PFSK-1 (cell line): ENCODE data around the gene PALLD.

Experiments used
- POLR2AphosphoS5 ChIP-seq: IDR thresholded peaks from 2 replicates; pipeline ENCODE4 v1.6.1; 2012; ENCODE audit warnings: low read depth, mild to moderate bottlenecking, control low read depth, low read length, moderate library complexity
- SIN3A ChIP-seq: IDR thresholded peaks from 2 replicates; pipeline ENCODE4 v1.6.1; 2012; ENCODE audit warnings: mild to moderate bottlenecking, low read length, moderate library complexity, borderline replicate concordance; ENCODE audit not compliant: insufficient read depth
- TAF1 ChIP-seq: IDR thresholded peaks from 2 replicates; pipeline ENCODE4 v1.6.1; 2012; ENCODE audit warnings: low read length, control low read depth, borderline replicate concordance; ENCODE audit not compliant: insufficient read depth
- TF ChIP-seq, protein P1 (sequence below), 2 experiments: IDR thresholded peaks; 2 replicates each; pipeline versions ENCODE4 v1.6.1 to v1.8.0; 2011 to 2012; ENCODE audit warnings: low read depth in 2 of 2, low read length in 2 of 2, control low read depth in 1 of 2, inconsistent platforms in 1 of 2, mild to moderate bottlenecking in 1 of 2, moderate library complexity in 1 of 2; ENCODE audit not compliant: insufficient read depth in 1 of 2

DNA sequence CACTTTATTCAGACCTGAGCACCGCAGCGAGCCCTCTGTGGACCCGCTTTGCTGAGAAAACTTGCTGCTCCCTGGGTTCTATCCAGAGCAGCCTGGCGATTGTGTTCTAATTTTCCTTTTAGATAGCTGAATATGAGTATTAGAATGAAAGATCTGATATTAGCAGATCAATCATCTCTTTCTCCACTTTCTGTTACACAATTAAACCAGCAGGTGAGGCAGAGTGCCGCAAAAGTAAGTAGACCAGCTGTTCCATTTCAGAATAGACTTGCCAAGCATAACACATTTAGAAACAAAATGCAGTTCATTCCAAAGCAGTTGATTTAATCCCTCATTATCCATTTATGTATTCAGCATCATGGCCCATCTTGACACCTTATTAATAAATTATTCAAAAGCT is 58.6 kb downstream of the PALLD start:
- TF ChIP-seq SIN3A (no peak), POLR2AphosphoS5 (no peak), TAF1 (no peak)
- TF ChIP-seq, protein P1, sequence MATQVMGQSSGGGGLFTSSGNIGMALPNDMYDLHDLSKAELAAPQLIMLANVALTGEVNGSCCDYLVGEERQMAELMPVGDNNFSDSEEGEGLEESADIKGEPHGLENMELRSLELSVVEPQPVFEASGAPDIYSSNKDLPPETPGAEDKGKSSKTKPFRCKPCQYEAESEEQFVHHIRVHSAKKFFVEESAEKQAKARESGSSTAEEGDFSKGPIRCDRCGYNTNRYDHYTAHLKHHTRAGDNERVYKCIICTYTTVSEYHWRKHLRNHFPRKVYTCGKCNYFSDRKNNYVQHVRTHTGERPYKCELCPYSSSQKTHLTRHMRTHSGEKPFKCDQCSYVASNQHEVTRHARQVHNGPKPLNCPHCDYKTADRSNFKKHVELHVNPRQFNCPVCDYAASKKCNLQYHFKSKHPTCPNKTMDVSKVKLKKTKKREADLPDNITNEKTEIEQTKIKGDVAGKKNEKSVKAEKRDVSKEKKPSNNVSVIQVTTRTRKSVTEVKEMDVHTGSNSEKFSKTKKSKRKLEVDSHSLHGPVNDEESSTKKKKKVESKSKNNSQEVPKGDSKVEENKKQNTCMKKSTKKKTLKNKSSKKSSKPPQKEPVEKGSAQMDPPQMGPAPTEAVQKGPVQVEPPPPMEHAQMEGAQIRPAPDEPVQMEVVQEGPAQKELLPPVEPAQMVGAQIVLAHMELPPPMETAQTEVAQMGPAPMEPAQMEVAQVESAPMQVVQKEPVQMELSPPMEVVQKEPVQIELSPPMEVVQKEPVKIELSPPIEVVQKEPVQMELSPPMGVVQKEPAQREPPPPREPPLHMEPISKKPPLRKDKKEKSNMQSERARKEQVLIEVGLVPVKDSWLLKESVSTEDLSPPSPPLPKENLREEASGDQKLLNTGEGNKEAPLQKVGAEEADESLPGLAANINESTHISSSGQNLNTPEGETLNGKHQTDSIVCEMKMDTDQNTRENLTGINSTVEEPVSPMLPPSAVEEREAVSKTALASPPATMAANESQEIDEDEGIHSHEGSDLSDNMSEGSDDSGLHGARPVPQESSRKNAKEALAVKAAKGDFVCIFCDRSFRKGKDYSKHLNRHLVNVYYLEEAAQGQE (IDR thresholded peaks at IDR 0.05; ENCODE audit: insufficient read depth in 1 of 2, low read depth in 2 of 2, low read length in 2 of 2) = no peak
